GM10248 (cell line): ENCODE measurements around the gene SF3B5.

Experiments
- CTCF ChIA-PET: fragments of 300-600 bp; sonication (Branson Sonifier 250); formaldehyde crosslinking; extraction: SDS; loops from one replicate; lab custom pipeline; 2021; ENCODE audit warnings: antibody characterized with exemption; lab: Yijun Ruan, JAX
- POLR2A ChIA-PET: fragments of 350-650 bp; sonication (Branson Sonifier 250); formaldehyde crosslinking; extraction: SDS; loops from one replicate; lab custom pipeline; 2020; ENCODE audit warnings: antibody characterized with exemption; lab: Yijun Ruan, JAX
- DNase-seq: peaks from one replicate; pipeline ENCODE4 v3.0.0; 2012; ENCODE audit errors: extremely low spot score
- CTCF ChIP-seq: IDR thresholded peaks from 2 replicates; pipeline ENCODE4 v1.5.1; 2012; ENCODE audit warnings: mild to moderate bottlenecking, low read depth; ENCODE audit errors: extremely low read depth, missing control alignments, control extremely low read depth

The SF3B5 gene

DNA sequence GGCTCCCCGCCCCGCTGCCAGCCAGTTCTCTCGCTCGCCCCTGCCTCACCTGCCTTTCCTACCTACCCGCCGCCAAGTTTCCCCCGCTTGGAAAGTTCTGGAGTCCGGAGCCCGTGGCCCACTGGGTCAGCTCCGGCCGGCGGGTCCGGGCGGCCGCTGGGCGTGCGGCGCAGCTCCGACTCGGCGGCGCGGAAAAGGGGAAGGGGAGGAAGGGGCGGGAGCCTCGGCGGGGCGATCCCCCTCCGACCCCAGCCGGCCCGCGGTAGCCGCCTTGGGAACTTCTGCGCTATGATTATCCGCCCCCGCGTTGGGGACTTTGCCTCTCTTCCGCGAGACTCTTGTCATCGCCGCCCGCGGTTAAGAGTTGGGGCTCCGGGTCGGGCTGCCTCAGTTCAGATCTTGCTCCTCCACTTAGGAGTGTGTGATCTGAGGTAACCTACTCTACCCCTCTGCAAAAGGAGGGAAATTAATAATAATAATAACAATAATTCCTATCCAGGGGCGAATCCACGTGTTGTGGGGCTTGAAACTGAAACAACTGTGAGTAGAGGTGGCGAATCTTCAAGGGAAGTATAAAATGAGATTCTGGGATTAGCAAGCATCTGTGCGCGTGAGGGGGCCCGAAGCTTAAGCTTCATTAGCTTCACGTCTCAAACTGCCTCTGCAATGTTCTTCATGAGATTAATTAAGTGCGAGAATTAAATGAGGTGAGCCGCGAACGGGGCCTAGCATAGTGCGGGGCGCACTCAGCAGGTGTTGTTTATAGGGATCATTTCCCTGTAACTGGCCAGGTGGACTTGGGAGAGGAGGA lies 30.8 kb downstream of the SF3B5 start:
- no peak for TF ChIP-seq CTCF
- peak; percentile 63 for DNase-seq
- ChIA-PET POLR2A (interaction anchor here (1.1 kb wide), 1 partner anchor 10 kb away, joined by 9 read pairs; no protein-coding TSS in a partner anchor), CTCF (interaction anchor here (0.6 to 2.1 kb wide), 7 partner anchors 9 to 552 kb away, joined by 3 to 10 read pairs (median 5); no protein-coding TSS in a partner anchor)

DNA sequence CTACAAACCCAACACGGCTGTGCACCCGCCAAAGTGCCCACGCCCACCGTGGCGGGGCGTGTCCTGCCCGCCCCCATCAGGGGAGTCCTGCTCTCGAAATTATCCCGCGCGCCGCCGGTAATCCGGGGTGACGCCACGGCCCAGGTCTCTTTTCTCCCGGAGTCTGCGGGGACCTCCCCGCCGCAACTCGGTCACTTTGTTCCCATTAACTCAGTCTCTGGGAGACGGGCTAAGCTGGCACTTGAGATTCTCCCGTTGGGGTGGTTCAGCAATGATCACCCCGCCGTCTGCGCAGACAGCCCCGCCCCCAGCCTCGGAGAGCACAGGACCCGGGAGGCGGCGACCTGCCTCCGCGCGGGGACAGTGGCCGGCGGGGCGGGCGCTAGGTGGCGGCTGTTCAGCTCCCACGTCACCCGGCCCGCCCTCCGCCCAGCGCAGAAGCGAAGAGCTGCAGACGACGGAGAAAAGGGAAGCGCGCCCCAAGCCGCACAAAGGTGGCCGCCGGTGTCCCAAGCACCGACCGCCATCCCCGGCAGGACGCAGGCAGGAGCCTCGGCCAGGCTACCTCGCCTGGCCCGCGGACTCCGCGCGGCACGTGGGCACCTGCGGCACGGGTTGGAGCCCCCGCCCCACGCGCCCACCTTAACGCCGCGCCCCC lies 31.5 kb downstream of the SF3B5 start:
- DNase-seq = peak; percentile 94
- peak; percentile 40 for TF ChIP-seq CTCF
- POLR2A ChIA-PET = interaction anchor here (1.1 kb wide), 1 partner anchor 11 kb away, joined by 9 read pairs; no protein-coding TSS in a partner anchor
- CTCF ChIA-PET = interaction anchor here (0.7 to 2.1 kb wide), 6 partner anchors 9 to 488 kb away, joined by 3 to 10 read pairs (median 7); no protein-coding TSS in a partner anchor

DNA sequence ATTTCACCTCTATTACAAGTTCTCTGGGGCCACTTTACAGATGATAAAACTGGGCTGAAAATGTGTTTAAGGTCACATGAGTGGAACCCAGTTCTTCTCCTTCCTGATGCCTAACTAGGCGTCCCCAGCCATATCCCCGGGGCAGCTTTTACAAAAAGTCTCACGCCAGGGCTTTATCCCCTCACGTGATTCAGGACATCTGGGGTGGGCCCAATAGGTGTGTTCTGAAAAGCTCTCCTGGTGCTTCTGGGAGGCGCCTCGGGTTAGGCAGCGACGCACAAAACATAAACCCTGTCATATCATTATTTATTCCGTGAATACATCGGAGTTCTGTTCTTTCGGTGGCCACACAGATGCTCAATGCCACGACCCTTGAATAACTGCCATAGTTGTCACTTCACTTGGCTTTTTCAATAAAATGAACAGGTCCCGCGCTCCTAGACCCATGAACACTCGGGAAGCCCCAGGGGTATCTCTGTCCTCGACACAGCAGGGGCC lies 32.1 kb downstream of the SF3B5 start:
- CTCF ChIA-PET = interaction anchor here (0.7 to 1.7 kb wide), 6 partner anchors 8 to 31 kb away, joined by 3 to 10 read pairs (median 5); no protein-coding TSS in a partner anchor
- POLR2A ChIA-PET = interaction anchor here (1.1 kb wide), 1 partner anchor 11 kb away, joined by 9 read pairs; no protein-coding TSS in a partner anchor
- no peak for TF ChIP-seq CTCF
- no peak for DNase-seq

DNA sequence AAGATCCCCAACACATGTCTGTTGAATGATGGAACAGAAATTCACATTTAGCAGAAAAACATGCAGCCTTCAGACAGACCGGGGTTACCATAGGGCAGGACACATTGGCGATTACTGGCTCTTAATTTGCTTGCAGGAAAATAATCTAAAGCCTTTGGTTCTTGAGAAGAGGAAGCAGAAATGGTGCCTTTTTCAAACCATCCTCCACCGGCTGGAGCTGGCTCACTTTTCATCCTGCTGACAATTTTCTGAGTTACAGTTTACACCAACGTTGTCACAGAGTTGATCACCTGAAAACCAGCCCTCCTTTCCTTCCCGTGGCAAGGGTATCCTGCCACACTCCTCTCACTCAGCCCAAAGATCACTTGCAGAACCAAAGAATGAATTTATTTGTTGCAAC lies 32.6 kb downstream of the SF3B5 start:
- CTCF ChIA-PET = interaction anchor here (0.8 to 1.1 kb wide), 2 partner anchors 15 to 97 kb away, joined by 3 to 4 read pairs; no protein-coding TSS in a partner anchor
- no peak for DNase-seq
- no peak for TF ChIP-seq CTCF
- POLR2A ChIA-PET = no interaction called here

GRCh38 chr6:144059139-144059538 lies 36.2 kb downstream of the SF3B5 start:
- ChIA-PET CTCF (interaction anchor here (1.3 to 2.7 kb wide), 5 partner anchors 14 to 159 kb away, joined by 3 to 9 read pairs (median 4); no protein-coding TSS in a partner anchor), POLR2A (interaction anchor here (0.9 kb wide), 1 partner anchor 216 kb away, joined by 3 read pairs; the partner anchor contains the start of gene LTV1)
- DNase-seq = no peak
- no peak for TF ChIP-seq CTCF
